ENCODE measurements around the gene YAP1.

The YAP1 gene

DNA sequence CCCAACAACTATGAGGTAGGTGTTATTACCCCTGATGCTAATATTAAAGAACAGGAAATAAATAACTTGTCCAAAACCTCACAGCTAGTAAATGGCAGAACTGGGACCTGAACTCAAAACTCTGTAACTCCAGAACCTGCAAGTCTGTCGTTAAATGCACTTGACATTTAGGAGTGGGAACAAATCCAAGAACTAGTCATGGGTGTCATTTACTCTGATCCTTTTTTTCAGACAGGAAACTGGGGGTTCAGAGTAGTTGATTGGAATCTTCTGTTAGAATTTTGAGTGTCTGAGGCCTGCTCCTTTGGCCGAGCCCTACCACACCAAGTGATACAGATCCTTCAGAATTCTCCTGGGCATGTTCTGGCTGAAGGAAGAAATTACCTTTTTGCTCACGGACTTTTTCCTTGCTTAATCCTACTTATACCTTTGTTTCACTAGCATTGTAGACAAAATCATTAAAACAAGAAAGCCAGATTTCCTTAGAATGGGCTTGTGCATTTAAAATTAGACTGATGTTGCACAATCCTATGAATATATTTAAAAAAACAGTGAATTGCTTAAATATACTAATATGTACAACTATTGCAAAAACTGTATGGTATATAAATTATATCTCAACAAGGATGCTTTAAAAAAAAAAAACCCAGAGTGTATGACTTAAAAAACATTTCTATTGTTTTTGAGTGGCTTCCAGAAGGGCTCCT is 1.4 kb upstream of the YAP1 start:
- no peak for DNase-seq (ENCODE audit: low read depth)
- H3K4me3 ChIP-seq (ENCODE audit: low read depth, low read length): no peak overlapping the region; the same call in 1 of the 2 replicates
- TF ChIP-seq, protein P1, sequence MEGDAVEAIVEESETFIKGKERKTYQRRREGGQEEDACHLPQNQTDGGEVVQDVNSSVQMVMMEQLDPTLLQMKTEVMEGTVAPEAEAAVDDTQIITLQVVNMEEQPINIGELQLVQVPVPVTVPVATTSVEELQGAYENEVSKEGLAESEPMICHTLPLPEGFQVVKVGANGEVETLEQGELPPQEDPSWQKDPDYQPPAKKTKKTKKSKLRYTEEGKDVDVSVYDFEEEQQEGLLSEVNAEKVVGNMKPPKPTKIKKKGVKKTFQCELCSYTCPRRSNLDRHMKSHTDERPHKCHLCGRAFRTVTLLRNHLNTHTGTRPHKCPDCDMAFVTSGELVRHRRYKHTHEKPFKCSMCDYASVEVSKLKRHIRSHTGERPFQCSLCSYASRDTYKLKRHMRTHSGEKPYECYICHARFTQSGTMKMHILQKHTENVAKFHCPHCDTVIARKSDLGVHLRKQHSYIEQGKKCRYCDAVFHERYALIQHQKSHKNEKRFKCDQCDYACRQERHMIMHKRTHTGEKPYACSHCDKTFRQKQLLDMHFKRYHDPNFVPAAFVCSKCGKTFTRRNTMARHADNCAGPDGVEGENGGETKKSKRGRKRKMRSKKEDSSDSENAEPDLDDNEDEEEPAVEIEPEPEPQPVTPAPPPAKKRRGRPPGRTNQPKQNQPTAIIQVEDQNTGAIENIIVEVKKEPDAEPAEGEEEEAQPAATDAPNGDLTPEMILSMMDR (IDR thresholded peaks at IDR 0.05; ENCODE audit: control insufficient read depth, extremely low read depth, insufficient read depth): no peak

DNA sequence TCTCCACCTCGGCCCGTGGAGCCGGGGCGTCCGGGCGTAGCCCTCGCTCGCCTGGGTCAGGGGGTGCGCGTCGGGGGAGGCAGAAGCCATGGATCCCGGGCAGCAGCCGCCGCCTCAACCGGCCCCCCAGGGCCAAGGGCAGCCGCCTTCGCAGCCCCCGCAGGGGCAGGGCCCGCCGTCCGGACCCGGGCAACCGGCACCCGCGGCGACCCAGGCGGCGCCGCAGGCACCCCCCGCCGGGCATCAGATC is 439 bp downstream of the YAP1 start:
- no peak for DNase-seq (ENCODE audit: low read depth)
- peak overlapping the region; percentile 83 for H3K4me3 ChIP-seq (ENCODE audit: low read depth, low read length)
- TF ChIP-seq, protein P1 (IDR thresholded peaks at IDR 0.05; ENCODE audit: control insufficient read depth, extremely low read depth, insufficient read depth): no peak

DNA sequence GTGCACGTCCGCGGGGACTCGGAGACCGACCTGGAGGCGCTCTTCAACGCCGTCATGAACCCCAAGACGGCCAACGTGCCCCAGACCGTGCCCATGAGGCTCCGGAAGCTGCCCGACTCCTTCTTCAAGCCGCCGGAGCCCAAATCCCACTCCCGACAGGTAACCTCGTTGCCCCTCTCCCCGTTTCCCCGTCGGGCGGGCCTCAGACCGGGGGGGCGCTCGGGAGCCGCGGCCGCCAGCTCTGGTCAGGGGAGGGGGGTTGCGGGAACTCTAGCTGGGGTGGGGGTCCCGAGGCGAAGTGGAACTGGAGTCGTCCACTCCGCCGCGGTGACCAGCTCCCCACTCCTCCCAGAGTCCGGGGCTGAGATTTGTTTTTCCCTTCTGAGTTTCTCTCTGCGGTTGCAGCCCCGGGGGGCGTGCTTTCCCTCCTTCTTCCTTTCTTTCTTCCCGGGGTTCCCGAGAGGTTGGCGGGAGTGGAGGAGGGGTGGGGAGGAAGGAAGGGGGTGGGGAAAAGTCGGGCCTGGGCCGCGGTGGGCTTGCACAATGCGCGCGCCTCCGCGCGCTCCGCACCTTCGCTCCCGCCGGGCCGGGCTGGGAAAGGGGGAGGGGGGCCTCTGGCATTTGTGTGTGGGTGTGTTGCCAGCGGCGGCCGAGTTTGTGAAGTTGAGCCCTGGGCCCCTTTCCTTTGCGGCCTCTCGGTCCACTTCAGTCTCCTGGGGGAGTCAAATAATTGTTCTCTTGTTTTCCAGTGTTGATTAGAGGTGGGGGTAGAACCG is 952 bp downstream of the YAP1 start:
- H3K4me3 ChIP-seq (ENCODE audit: low read depth, low read length): peak overlapping the region; percentile 83
- DNase-seq (ENCODE audit: low read depth): no peak
- TF ChIP-seq, protein P1 (IDR thresholded peaks at IDR 0.05; ENCODE audit: control insufficient read depth, extremely low read depth, insufficient read depth): peak; percentile 43

DNA sequence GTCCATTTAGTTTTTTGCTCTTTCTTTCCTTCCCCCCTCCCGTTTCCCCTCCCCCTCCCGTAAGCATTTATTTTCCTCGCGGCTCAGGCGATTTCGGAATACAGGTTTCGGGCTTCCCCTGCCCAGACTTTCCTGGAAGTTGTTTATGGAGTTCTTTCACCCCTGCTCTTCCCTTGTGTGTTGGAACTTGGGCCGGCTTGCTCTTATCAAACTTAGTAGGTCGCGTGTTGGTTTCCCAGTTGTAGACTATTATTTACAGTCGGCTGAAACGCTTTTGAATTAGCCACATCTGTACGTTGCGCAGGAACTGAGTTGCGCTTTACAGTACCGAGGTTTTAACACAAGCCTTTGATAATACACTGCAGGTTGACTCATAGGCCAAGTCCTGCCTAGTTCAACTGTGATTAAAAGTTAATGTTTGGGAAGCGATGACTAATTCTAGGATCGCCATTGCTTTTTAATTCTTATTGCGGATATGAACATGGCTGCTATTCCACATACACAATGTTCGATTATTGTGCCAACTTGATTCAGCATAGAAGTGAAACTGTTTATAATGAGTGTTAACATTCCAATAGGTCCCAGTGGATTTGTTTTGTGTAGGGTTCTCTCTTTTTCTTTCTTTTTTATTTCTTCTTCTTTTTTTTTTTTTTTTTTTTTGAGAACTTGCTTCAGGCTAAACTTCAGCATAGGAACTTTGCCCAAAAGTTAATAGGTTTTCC is 1.7 kb downstream of the YAP1 start:
- no peak for DNase-seq (ENCODE audit: low read depth)
- peak overlapping the region; percentile 83 for H3K4me3 ChIP-seq (ENCODE audit: low read depth, low read length)

DNA sequence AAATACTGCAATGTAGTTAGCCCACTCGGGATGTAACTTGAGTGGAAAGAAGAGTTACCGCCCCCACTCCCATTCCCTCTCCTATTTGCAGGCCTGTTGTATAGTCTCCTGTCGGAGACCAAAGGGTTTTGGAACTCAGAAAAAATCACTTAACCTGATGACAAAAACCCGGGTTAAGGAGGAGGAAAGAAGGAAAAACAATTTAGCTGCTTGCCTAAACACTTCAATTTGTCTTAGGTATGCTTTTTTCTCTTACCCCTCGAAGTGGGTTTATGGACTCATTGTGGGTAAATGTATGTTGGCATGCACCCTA is 2.2 kb downstream of the YAP1 start:
- H3K4me3 ChIP-seq (ENCODE audit: low read depth, low read length): peak overlapping the region; percentile 83
- no peak for DNase-seq (ENCODE audit: low read depth)
- TF ChIP-seq, protein P1 (IDR thresholded peaks at IDR 0.05; ENCODE audit: control insufficient read depth, extremely low read depth, insufficient read depth): no peak

More for the DNA sequence above, 1.7 kb downstream of the YAP1 start:
- TF ChIP-seq, protein P1 (IDR thresholded peaks at IDR 0.05; ENCODE audit: control insufficient read depth, extremely low read depth, insufficient read depth): no peak

DNA sequence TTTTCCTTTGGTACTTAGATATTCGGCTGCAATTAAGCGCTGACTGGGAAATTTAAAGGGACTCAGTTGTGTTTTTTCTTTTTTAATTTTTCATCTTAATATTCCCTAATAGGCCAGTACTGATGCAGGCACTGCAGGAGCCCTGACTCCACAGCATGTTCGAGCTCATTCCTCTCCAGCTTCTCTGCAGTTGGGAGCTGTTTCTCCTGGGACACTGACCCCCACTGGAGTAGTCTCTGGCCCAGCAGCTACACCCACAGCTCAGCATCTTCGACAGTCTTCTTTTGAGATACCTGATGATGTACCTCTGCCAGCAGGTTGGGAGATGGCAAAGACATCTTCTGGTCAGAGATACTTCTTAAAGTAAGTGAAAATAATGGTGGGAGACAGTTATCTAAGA is 3.8 kb downstream of the YAP1 start:
- H3K4me3 ChIP-seq (ENCODE audit: low read depth, low read length): no peak overlapping the region
- DNase-seq (ENCODE audit: low read depth): no peak
- TF ChIP-seq, protein P1 (IDR thresholded peaks at IDR 0.05; ENCODE audit: control insufficient read depth, extremely low read depth, insufficient read depth): no peak

Data from LNCaP clone FGC (cell line).